Hypothalamus (tissue), 51 donors: Measurements from ENCODE around the gene FHIP2A.
"Not testable (repeated sequence)": the region's sequence is repeated elsewhere in the genome, so short reads cannot be mapped to it uniquely, and the experiment has no call there.

ENCODE experiments used
- DNase-seq, 51 donors: peaks; one replicate each; lab custom pipeline; 2025; lab: John Stamatoyannopoulos, UW

The FHIP2A gene, protein sequence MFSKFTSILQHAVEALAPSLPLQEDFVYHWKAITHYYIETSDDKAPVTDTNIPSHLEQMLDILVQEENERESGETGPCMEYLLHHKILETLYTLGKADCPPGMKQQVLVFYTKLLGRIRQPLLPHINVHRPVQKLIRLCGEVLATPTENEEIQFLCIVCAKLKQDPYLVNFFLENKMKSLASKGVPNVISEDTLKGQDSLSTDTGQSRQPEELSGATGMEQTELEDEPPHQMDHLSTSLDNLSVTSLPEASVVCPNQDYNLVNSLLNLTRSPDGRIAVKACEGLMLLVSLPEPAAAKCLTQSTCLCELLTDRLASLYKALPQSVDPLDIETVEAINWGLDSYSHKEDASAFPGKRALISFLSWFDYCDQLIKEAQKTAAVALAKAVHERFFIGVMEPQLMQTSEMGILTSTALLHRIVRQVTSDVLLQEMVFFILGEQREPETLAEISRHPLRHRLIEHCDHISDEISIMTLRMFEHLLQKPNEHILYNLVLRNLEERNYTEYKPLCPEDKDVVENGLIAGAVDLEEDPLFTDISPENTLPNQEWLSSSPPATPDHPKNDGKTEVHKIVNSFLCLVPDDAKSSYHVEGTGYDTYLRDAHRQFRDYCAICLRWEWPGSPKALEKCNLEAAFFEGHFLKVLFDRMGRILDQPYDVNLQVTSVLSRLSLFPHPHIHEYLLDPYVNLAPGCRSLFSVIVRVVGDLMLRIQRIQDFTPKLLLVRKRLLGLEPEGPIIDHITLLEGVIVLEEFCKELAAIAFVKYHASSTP

DNA sequence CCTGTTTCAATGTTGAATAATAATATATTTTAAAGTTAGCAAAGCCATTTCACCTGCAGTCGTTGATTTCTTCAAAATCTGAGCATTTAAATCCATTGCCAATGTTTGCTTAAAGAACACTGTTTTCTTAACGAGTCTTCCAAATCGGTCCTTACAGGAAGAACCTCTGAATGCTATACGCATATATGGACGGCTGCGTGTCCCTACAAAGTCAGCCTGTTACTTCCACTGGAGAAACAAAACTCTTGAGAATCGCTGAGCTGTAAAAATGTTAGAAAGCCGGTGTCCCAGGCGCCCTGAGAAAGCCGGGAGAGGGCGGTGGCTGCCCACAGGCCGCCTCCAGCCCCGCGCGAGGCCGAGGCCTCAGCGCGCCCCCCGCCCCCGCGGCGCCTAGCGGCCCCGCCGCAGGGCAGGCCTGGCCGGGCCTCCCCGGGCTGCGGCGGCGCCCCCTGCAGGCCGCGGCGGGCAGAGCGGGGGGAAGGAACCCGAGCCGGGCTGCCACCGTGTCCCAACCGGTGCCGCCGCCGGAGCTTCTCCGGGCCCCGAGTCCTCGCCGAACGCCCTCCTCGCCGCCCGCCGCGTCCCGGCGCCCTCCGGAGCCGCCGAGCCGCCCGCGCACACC lies at the start of gene FHIP2A:
TSS of gene FHIP2A (plus strand) at position 488 of the 622 bp plus-strand sequence. CDS start 299 bp downstream, outside the sequence.
- DNase-seq, result peak in 46 of 51 donors; percentile 9 to 82 (median 52)

DNA sequence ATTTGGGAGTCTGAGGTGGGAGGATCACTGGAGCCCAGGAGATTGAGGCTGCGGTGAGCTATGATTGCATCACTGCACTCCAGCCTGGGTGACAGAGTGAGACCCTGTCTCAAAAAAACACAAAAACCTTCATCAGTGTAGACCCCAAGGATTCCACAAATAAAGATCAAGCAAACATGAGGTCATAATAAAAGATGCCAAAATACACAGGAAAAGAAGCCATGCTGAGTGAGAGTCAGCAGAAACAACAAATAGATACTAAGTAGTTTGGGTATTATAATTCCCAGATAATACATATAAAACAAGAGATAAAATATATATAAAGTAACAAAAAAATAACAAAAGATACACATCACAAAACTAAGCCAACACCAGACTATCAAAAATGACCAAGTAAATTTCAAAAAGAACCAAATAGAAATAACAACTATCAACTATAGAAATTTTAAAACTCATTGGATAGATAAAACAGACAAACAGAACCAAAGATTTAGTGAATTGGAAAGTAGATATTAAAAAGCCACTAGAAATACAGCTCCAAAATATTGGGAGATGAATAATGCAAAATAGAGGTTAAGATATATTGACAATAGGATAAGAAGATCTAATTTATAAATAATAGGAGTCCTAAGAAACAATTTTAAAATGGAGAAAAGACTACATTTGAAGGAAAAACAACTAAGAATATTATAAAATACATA lies 48.9 kb upstream of the FHIP2A start:
- DNase-seq, result no peak

DNA sequence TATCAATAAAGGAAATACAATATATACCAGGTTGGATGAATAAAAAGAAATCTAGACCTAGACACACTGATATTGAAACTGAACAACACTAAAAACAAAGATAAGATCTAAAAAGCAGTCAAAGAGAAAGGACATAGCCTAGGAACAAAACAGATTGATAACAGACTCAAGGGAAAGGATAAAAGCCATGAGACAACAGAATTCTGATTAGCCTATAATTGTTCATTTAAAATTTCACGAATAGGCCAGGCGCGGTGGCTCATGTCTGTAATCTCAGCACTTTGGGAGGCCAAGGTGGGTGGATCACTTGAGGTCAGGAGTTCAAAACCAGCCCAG lies 48.4 kb upstream of the FHIP2A start:
- DNase-seq, result no peak

DNA sequence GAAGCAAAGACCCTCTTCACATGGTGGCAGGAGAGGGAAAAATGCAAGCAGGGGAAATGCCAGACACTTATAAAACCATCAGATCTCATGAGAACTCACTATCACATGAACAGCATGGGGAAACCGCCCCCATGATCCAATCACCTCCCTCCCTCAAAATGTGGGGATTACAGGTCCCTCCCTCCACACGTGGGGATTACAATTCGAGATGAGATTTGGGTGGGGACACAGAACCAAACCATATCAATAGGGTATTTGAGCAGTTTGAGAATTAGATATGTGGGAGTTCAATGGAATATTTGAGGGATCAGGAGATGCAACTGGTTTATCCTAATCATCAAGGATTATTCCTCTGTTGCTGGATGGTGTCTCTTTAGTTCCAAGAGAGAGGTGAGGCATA lies 46.5 kb upstream of the FHIP2A start:
- not testable (repeated sequence) for DNase-seq

DNA sequence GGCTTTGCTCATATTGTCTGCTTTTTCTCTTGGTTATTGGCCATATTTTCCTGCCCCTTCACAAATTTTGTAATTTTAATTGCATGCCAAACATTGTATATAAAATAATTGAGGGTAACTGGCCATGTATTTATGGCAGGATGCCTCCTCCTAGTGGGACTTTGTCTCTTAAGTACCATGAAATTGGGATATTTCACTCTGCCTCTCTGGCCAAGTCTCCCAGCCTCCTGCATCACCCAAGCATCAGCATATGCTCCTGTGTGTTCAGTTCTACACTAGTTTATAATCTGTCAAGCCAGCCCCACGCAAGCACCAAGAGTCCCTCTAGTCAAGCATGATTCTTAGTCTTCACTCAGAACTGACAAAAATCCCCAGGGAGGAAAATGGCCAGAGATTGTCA lies 44.2 kb upstream of the FHIP2A start:
- no peak for DNase-seq

DNA sequence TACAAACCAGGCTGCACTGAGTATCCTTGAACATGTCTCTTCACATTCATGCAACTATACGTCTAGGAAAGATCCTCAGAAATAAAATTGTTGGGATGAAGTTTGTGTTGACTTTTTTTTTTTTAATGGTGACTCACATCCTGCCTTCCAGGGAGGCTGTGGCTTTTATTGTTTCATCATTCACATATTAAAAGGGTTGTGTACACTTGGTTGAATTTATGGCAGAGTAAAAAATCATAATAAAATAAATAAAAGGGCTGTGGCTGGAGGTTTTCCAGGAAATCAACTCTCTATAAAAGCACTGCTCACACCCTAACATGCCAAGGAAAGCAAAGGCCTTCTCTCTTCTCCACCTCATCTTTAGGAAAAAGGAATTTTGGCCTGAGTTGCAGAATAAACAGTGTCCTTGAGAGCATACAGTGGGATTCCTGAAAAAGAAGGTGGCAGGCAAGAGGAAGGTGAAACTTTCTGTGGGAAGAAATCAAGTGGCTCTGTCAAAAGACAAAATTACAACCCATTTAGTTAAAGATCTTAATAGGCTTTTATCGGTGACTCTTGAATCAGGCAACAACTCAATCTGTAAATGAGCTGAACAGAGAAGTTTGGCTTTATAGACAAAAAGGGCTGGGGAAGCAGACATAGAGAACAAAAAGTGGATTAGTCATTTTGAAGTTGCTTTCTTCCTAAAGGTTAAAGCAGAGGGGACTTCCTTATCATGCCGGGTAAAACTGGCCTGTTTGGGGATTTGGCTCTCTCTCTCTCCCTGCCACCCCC lies 41.6 kb upstream of the FHIP2A start:
- no peak for DNase-seq

DNA sequence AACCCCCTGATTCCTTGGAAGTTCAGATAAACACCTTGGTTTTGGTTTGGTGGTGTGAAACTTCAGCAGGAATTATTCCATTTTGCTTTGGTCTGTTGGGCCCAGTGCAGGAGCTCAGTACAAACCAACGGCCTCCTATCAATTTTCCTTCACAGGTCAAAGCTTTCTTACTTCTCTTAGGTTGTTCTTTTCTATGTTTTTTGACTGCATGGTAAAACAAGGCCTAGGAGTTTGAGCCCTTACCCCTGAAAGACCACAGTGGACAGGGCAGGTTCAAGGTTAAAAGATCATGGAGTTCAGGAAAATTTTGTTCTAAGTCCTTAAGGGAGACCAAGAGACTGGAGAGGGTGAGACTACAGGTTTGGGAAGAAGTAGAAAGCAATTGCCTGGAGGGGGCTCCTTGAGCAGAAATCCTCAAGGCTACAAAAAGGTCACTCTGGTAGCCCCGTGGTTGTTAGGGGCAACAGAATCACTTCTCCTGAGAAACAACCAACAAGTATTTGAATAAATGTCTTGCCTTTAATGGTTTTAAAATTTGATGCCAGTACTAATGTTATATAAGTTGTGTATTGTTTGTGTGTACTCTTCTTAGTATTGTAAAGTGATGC lies 40.9 kb upstream of the FHIP2A start:
- DNase-seq, result no peak

DNA sequence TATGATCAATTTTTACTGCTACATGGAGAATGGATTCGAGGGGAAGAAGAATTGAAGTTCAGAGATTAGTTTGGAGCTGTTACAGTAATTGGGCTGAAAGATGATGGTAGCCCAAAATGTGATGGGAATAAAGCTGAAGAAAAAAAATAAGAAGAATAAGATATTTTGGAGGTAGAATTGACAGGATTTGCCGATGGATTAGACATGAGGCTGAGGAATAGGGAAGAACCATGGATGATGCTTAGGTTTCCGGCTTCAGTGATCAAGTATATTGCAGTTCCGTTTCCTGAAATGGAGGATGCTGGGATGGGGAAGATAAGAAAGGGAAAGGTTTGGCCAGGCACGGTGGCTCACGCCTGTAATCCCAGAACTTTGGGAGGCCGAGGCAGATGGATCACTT lies 38.9 kb upstream of the FHIP2A start:
- DNase-seq, result no peak

DNA sequence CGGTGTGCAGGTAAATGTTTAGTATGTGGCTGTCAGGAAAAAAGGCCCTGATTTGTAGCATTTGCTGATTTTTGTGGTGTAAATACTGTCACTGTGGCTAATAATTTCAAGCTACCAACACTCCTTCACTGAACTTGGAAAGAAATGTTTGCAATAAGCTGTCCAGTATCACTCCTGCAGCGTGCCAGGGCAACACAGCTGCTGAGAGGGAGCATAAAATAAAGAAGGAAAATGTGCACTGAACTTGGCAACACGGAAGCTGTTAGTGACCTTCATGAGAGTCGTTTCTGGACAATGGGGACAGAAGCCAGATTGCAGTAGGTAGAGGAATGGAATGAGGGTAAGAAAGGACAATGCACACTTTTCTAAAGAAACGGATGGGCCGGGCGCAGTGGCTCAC lies 37.9 kb upstream of the FHIP2A start:
- no peak for DNase-seq

DNA sequence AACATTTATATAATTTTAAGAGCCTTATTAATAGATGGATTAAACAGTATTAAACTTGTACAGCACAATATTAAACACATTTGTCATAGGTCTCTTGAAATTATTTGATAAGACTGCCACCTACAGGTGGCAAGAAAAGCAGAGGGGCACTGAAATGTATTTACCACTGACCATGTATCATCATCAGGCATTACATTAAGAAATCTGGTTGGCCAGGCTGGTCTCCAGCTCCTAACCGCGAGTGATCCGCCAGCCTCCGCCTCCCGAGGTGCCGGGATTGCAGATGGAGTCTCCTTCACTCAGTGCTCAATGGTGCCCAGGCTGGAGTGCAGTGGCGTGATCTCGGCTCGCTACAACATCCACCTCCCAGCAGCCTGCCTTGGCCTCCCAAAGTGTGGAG lies 35.1 kb upstream of the FHIP2A start:
- DNase-seq, result not testable (repeated sequence)

DNA sequence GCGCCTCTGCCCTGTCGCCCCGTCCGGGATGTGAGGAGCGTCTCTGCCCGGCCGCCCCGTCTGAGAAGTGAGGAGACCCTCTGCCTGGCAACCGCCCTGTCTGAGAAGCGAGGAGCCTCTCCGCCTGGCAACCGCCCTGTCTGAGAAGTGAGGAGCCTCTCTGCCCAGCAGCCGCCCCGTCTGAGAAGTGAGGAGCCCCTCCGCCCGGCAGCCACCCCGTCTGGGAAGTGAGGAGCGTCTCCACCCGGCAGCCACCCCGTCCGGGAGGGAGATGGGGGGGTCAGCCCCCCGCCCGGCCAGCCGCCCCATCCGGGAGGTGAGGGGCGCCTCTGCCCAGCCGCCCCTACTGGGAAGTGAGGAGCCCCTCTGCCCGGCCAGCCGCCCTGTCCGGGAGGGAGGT lies 34.4 kb upstream of the FHIP2A start:
- DNase-seq, result not testable (repeated sequence)

DNA sequence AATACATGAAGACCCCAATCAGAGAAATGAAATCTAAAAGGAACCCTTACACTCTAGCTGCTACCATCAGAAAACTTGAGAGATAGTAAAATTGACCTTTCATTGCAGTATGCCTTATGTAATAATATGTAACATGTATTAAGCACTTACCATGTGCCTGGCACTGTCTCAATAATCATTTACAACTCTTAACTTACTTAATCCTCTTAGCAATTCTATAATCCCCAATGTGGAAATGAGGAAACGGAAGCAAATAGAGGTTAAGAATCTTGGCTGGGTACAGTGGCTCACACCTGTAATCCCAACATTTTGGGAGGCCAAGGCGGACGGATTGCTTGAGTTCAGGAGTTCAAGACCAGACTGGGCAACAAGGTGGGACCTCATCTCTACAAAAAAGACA lies 29.8 kb upstream of the FHIP2A start:
- DNase-seq, result no peak

DNA sequence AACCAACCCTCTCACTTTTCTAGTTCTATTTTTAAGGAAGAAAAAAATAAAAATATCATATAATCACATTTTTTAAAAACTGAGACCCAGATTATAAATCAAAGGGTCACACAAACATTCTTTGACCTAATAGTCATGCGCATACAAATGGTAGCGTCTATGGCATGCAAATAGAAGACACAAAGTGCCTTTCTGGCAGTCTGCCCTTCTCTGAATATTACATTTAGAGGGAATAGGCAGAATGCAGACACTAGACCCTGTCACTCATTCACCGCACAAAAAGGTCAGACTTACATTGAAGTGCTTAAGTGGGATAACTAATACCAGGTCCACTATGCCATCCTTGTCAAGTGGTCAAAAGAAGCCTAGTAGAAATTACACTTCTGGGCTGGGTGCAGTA lies 26.5 kb upstream of the FHIP2A start:
- no peak for DNase-seq

DNA sequence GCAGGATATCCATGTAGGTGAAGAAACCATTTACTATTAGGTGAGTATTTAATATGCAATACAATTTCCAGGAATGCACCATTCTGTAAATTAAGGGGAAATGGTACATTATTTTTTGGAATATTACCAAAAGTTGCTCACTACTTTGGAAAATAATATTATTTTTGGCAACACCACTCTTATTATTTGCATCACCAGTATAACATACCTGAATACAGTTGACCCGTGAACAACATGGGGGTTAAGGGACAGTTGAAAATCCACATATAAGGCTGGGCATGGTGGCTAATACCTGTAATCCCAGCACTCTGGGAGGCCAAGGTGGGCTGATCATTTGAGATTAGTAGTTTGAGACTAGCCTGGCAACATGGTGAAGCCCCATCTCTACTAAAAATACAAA lies 21.2 kb upstream of the FHIP2A start:
- no peak for DNase-seq

DNA sequence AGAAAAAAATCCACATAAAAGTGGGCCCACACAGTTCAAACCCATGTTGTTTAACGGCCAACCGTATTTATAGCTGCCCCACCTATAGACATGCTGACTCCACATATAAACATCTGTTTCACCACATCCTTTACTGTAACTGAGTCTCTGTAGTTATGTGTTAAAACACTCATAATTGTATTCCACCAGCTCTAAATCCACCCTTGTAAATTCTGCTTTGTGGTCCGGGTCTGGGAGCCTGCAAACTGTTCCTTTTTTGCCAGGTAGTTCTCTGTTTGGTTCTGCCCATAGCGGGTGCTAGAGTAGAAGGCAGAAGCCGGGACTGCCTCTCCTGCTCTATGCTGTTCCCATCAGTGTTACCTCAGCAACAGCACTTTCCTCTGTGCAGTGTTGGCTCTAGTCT lies 20.2 kb upstream of the FHIP2A start:
- no peak for DNase-seq

DNA sequence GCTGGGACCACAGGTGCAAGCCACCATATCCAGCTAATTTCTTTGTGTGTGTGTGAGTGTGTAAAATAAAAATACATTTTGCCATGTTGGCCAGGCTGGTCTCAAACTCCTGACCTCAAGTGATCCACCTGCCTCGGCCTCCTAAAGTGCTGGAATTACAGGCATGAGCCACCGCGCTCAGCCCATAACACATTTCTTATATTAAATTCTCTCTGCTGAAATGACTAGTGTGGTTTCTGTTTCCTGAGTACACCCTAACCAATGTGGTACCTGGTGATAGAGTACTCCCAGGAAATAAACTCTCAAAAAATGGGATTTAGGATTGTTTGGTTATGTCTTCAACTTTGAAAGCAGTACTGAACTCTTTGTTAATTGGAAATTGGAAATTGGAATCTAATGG lies 19.4 kb upstream of the FHIP2A start:
- no peak for DNase-seq

DNA sequence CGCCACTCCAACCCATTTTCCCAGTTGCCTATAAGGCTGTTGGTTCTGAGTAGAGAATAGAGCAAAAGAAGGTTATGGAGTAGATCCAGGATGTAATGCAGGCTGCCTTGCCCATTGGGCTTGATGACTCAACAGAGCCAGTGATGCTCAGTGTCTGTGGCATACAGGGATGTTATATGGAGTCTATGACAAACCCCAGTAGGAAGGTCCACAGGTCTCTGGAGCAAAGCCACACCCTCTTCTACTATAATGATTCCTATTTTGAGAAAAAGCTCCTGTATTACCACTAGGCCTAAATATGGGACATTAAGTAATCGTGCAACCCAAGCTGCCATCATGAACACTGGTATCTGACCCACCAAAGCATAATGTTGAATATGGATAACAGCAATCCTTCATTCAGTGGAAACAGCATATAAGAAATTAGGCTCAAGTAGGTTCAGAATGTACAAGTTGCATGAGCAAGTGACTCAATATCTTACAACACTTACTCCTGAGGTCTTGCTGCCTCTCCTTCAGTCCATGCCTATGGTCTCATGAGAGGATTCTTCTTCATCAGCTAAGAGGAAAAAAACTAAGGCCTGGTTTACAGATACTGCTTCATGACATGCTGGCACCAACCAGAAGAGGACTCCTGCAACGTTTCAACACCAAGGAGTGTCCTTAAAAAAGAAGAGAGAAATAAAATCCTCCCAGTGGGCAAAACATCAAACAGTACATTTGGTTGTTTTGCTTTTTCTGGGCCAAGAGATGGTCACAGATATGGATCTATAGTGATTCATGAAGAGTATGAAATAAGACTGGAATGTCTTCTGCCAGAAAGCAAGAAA lies 14.8 kb upstream of the FHIP2A start:
- no peak for DNase-seq

DNA sequence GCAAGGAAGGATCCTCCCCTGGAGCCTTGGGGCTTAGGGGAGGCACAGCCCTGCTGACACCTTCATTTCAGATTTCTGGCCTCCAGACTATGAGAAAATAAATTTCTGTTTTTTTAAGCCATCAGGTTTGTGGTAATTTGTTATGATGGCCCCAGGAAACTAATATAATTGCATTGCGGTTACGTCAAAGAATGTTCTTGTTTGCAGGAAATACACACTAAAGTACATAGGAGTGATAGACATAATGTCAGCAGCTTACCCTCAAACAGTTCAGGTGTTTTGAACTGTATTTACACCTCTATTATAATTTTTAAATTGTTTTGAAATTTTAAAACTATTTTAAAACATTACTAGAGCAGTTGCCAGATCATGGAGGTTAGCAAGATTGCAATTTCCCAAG lies 12.6 kb upstream of the FHIP2A start:
- DNase-seq, result no peak

DNA sequence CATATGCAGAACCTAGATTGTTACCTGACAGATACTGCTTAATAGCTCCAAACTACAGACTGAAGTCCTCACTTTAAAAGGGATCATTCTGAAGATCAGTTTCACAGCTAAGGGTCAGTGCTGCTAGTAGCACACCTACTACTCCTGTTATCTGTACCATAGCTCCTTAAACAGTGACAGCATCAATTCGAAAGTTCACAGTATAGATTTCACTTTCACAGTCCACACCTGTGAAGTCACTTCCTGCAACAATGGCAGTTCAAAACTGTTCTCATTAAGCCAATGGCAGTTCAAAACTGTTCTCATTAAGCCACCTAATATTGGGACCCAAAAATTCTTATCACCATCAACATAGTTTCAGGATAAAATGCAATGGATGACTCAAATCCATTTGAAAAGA lies 10.7 kb upstream of the FHIP2A start:
- no peak for DNase-seq
